ENCODE results near the gene NOTCH1.

DNA sequence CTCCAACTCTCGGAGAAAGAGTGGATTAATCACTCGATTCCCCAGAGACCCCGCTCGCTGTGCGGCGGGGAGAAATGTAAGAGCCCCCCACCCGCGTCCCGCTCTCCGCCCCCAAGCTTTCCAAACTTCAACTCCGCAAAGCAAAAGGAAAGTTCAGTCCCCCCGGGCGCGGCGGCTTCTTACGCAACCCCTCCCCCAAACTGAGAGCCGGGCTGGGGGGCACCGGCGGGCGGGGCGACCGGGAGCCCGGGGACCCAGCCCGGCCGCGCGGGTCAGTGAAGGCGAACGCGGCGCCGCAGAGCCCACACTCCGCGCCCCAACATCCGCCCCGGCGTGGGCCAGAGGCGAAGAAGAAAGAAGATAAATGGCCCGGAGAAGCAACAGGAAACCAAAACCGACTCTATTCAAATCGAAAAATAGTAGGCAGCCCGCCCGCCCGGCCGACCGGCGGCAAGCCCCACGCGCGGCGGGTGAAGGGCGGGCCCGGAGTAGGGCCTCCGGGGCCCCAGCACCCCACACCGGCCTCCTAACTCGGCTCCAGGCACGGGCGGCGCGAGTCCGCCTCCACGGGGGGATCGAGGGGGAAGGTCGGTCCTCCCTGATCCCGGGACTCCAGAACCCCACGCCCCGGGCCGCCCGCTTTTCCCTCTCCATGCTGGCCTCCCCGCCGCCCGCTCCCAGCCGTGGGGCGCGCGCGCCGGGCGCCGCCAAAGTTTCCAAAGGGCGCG, 720 bp downstream of the NOTCH1 start:
- TF ChIP-seq, protein P1, sequence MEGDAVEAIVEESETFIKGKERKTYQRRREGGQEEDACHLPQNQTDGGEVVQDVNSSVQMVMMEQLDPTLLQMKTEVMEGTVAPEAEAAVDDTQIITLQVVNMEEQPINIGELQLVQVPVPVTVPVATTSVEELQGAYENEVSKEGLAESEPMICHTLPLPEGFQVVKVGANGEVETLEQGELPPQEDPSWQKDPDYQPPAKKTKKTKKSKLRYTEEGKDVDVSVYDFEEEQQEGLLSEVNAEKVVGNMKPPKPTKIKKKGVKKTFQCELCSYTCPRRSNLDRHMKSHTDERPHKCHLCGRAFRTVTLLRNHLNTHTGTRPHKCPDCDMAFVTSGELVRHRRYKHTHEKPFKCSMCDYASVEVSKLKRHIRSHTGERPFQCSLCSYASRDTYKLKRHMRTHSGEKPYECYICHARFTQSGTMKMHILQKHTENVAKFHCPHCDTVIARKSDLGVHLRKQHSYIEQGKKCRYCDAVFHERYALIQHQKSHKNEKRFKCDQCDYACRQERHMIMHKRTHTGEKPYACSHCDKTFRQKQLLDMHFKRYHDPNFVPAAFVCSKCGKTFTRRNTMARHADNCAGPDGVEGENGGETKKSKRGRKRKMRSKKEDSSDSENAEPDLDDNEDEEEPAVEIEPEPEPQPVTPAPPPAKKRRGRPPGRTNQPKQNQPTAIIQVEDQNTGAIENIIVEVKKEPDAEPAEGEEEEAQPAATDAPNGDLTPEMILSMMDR (IDR thresholded peaks at IDR 0.05) = no peak
- TF ChIP-seq, protein P2, sequence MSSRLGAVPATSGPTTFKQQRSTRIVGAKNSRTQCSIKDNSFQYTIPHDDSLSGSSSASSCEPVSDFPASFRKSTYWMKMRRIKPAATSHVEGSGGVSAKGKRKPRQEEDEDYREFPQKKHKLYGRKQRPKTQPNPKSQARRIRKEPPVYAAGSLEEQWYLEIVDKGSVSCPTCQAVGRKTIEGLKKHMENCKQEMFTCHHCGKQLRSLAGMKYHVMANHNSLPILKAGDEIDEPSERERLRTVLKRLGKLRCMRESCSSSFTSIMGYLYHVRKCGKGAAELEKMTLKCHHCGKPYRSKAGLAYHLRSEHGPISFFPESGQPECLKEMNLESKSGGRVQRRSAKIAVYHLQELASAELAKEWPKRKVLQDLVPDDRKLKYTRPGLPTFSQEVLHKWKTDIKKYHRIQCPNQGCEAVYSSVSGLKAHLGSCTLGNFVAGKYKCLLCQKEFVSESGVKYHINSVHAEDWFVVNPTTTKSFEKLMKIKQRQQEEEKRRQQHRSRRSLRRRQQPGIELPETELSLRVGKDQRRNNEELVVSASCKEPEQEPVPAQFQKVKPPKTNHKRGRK (CRISPR knock-in tag; IDR thresholded peaks at IDR 0.05; ENCODE audit: borderline replicate concordance) = no peak
- TF ChIP-seq ESRRA (CRISPR knock-in tag; IDR thresholded peaks at IDR 0.05; ENCODE audit: borderline replicate concordance) (no peak), NFYB (CRISPR knock-in tag; conservative IDR thresholded peaks at IDR 0.05; ENCODE audit: low read depth) (no peak), SP1 (CRISPR knock-in tag; conservative IDR thresholded peaks at IDR 0.05) (no peak)
- TF ChIP-seq, protein P3, sequence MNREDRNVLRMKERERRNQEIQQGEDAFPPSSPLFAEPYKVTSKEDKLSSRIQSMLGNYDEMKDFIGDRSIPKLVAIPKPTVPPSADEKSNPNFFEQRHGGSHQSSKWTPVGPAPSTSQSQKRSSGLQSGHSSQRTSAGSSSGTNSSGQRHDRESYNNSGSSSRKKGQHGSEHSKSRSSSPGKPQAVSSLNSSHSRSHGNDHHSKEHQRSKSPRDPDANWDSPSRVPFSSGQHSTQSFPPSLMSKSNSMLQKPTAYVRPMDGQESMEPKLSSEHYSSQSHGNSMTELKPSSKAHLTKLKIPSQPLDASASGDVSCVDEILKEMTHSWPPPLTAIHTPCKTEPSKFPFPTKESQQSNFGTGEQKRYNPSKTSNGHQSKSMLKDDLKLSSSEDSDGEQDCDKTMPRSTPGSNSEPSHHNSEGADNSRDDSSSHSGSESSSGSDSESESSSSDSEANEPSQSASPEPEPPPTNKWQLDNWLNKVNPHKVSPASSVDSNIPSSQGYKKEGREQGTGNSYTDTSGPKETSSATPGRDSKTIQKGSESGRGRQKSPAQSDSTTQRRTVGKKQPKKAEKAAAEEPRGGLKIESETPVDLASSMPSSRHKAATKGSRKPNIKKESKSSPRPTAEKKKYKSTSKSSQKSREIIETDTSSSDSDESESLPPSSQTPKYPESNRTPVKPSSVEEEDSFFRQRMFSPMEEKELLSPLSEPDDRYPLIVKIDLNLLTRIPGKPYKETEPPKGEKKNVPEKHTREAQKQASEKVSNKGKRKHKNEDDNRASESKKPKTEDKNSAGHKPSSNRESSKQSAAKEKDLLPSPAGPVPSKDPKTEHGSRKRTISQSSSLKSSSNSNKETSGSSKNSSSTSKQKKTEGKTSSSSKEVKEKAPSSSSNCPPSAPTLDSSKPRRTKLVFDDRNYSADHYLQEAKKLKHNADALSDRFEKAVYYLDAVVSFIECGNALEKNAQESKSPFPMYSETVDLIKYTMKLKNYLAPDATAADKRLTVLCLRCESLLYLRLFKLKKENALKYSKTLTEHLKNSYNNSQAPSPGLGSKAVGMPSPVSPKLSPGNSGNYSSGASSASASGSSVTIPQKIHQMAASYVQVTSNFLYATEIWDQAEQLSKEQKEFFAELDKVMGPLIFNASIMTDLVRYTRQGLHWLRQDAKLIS (CRISPR knock-in tag; IDR thresholded peaks at IDR 0.05; ENCODE audit: borderline replicate concordance) = no peak

Measured in WTC11 (cell line).